Fibroblast of pulmonary artery (primary cell): ENCODE data around the gene PCDHA10.

ENCODE experiments used
- DNase-seq: peaks from one replicate; pipeline ENCODE4 v3.0.0-alpha.2; 2010; ENCODE audit warnings: low read depth
- H3K4me3 ChIP-seq: replicated peaks from 2 replicates; pipeline ENCODE4 v1.5.1; 2011; ENCODE audit warnings: low read depth, mild to moderate bottlenecking, control low read depth, low read length, moderate library complexity
- TF ChIP-seq, protein P1 (sequence below): IDR thresholded peaks from 2 replicates; pipeline ENCODE4 v1.5.1; 2011; ENCODE audit warnings: mild to moderate bottlenecking, control low read depth, low read length, inconsistent platforms; ENCODE audit errors: missing control alignments

Gene PCDHA10

DNA sequence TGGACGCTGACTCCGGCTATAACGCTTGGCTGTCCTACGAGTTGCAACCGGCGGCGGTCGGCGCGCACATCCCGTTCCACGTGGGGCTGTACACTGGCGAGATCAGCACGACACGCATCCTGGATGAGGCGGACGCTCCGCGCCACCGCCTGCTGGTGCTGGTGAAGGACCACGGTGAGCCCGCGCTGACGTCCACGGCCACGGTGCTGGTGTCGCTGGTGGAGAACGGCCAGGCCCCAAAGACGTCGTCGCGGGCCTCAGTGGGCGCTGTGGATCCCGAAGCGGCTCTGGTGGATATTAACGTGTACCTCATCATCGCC lies 21.5 kb downstream of the PCDHA10 start:
- no peak for DNase-seq
- TF ChIP-seq, protein P1, sequence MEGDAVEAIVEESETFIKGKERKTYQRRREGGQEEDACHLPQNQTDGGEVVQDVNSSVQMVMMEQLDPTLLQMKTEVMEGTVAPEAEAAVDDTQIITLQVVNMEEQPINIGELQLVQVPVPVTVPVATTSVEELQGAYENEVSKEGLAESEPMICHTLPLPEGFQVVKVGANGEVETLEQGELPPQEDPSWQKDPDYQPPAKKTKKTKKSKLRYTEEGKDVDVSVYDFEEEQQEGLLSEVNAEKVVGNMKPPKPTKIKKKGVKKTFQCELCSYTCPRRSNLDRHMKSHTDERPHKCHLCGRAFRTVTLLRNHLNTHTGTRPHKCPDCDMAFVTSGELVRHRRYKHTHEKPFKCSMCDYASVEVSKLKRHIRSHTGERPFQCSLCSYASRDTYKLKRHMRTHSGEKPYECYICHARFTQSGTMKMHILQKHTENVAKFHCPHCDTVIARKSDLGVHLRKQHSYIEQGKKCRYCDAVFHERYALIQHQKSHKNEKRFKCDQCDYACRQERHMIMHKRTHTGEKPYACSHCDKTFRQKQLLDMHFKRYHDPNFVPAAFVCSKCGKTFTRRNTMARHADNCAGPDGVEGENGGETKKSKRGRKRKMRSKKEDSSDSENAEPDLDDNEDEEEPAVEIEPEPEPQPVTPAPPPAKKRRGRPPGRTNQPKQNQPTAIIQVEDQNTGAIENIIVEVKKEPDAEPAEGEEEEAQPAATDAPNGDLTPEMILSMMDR, result no peak
- H3K4me3 ChIP-seq, result no peak overlapping the region

DNA sequence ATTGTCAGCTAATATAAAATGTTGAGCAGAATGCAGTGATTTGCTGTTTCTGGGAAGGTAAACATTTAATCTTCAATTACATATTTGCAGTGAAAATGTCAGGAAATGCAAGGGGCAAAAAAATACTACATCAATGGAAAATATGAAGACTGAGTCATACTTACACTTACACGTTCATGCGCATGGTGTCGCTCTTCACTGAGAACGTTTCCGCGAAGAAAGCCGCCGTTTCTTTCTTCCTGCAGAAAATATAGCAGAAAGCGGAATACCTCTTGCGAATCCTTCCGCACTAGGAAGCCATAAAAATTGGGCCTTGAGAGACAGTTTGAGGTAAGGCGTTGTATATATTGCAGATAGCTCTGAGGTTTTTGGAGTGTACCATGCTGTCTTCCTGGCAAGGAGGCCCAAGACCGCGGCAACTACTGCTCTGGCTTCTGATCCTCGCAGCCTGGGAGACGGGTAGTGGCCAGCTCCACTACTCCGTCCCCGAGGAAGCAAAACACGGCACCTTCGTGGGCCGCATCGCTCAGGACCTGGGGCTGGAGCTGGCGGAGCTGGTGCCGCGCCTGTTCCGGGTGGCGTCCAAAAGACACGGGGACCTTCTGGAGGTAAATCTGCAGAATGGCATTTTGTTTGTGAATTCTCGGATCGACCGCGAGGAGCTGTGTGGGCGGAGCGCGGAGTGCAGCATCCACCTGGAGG lies 26.3 kb downstream of the PCDHA10 start, which contains the start of gene PCDHA13:
TSS of gene PCDHA13 (plus strand) at position 236 of the 702 bp plus-strand sequence. CDS start at position 381, 145 bp downstream.
- no peak within 1 kb of the TSS for H3K4me3 ChIP-seq
- peak; percentile 7 for DNase-seq
- TF ChIP-seq, protein P1, result no peak

DNA sequence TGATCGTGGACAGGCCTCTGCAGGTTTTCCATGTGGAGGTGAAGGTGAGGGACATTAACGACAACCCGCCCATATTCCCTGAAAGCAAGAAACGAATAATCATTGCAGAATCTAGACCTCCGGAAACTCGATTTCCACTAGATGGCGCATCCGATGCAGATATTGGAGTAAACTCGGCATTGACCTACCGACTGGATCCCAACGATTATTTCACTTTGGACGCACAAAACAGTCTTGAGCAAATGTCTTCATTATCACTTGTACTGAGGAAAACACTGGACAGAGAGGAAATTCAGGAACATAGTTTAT lies 26.8 kb downstream of the PCDHA10 start:
- no peak overlapping the region for H3K4me3 ChIP-seq
- no peak for DNase-seq
- TF ChIP-seq, protein P1, result no peak

DNA sequence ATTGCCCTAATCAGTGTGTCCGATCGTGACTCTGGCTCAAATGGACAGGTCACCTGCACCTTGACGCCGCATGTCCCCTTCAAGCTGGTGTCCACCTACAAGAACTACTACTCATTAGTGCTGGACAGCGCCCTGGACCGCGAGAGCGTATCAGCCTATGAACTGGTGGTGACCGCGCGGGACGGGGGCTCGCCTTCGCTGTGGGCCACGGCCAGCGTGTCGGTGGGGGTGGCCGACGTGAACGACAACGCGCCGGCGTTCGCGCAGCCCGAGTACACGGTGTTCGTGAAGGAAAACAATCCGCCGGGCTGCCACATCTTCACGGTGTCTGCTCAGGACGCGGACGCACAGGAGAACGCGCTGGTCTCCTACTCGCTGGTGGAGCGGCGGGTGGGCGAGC lies 27.7 kb downstream of the PCDHA10 start:
- H3K4me3 ChIP-seq, result no peak overlapping the region
- DNase-seq, result no peak
- TF ChIP-seq, protein P1, result no peak

DNA sequence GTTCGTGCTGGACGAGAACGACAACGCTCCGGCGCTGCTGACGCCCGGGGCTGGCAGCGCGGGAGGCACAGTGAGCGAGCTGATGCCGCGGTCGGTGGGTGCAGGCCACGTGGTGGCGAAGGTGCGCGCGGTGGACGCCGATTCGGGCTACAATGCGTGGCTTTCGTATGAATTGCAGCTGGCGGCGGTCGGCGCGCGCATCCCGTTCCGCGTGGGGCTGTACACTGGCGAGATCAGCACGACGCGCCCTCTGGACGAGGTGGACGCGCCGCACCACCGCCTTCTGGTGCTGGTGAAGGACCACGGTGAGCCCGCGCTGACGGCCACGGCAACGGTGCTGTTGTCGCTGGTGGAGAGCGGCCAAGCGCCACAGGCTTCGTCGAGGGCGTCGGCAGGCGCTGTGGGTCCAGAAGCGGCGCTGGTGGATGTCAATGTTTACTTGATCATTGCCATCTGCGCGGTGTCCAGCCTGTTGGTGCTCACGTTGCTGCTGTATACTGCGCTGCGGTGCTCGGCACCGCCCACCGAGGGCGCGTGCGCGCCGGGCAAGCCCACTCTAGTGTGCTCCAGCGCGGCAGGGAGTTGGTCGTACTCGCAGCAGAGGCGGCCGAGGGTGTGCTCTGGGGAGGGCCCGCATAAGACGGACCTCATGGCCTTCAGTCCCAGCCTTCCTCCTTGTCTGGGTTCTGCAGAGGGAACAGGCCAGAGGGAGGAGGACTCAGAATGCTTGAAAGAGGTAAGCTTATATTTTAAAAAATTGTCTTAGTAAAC lies 28.4 kb downstream of the PCDHA10 start:
- no peak for DNase-seq
- TF ChIP-seq, protein P1, result no peak
- H3K4me3 ChIP-seq, result no peak overlapping the region

DNA sequence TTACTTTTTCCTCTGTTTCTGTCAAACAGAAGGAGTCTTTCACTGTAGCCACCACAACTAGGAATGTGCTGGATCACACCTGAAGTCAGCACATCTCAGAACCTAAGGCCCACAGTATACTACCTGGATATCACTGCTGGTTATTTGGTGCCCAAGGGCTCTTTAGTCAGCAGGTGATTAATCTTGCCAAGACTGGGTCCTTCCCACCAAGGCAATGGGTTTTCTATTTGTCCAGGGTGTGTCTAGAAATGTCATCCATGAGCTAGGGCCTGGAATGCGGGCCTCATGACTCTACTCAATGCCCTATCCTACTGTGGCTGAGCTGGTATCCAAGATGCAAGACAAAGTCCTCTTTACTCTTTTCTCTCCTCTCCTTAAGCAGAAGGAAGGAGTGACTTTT lies 60.6 kb downstream of the PCDHA10 start:
- TF ChIP-seq, protein P1, result no peak
- DNase-seq, result no peak
- no peak overlapping the region for H3K4me3 ChIP-seq
